ENCODE results near the gene MEA1. TPM values are rescaled to one million over a fixed set of nuclear protein-coding genes. Genes with fewer than 3 reads are reported as not detected.

Gene MEA1
- total and polyA plus RNA-seq, 10 of the 15 experiments (the other 5 are each of a cell fraction or from before 2014, with no cell fraction given): 59.1 to 148 (median 96.4) TPM

DNA sequence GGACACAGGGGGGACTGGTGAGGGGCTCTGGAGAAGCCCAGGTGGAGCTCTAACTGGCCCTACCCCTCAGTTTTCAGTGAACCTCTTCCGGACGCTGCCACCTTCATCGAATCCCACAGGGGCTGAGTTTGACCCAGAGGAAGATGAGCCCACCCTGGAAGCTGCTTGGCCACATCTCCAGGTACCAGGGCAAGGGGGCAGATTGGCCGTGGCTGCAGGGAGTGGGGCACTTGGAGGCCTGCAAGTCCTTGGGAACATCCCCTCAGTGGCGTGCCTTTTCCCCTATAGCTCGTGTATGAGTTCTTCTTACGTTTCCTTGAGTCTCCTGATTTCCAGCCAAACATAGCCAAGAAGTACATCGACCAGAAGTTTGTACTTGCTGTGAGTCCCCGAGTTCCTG is 6.6 kb downstream of the MEA1 start:
- intact Hi-C loops (cut with micrococcal nuclease; ENCODE audit: unreplicated experiment) (loop anchor here (5.0 kb wide), 1 partner anchor 105 kb away; no protein-coding TSS in a partner anchor), in situ Hi-C loops (cut with MboI) (no loop called here)
- H3K79me2 ChIP-seq (ENCODE audit: control insufficient read depth, insufficient read depth, low read length): no peaks in the 10 kb centered on the region
- TF ChIP-seq, protein P1, sequence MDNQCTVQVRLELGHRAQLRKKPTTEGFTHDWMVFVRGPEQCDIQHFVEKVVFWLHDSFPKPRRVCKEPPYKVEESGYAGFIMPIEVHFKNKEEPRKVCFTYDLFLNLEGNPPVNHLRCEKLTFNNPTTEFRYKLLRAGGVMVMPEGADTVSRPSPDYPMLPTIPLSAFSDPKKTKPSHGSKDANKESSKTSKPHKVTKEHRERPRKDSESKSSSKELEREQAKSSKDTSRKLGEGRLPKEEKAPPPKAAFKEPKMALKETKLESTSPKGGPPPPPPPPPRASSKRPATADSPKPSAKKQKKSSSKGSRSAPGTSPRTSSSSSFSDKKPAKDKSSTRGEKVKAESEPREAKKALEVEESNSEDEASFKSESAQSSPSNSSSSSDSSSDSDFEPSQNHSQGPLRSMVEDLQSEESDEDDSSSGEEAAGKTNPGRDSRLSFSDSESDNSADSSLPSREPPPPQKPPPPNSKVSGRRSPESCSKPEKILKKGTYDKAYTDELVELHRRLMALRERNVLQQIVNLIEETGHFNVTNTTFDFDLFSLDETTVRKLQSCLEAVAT (IDR thresholded peaks at IDR 0.05): no peak
- TF ChIP-seq SPI1 (IDR thresholded peaks at IDR 0.05; ENCODE audit: borderline replicate concordance, insufficient read depth, low read depth, low read length): no peak
- no peak for TF ChIP-seq CHD1 (IDR thresholded peaks at IDR 0.05; ENCODE audit: low read depth, low read length)
- TF ChIP-seq HDAC2 (IDR thresholded peaks at IDR 0.05): no peak
- TF ChIP-seq NRF1 (conservative IDR thresholded peaks at IDR 0.05; ENCODE audit: low read depth, low read length): no peak
- TF ChIP-seq ZBTB33 (IDR thresholded peaks at IDR 0.05): no peak
- no peak for TF ChIP-seq RB1 (IDR thresholded peaks at IDR 0.05; ENCODE audit: borderline replicate concordance)
- TF ChIP-seq TBL1XR1 (IDR thresholded peaks at IDR 0.05; ENCODE audit: low read depth, low read length): no peak
- no peak for TF ChIP-seq GABPA (IDR thresholded peaks at IDR 0.05; ENCODE audit: low read depth)
- BruUV-seq (replicated peaks): no TSS peak
- SMC1A ChIA-PET (ENCODE audit: uncharacterized antibody, unreplicated experiment): interaction anchor here (1.2 kb wide), 1 partner anchor 11 kb away, joined by 4 read pairs; no protein-coding TSS in a partner anchor
- CTCF ChIA-PET: no interaction called here
- peaks cover 24 to 27% of the 10 kb centered on the region in 2 experiments for H3K36me3 ChIP-seq (ENCODE audit: control insufficient read depth in 2 of 2, insufficient read depth in 2 of 2, low read length in 1 of 2)
- no peak for ATAC-seq
- no peak for FAIRE-seq
- POLR2A ChIA-PET: interaction anchor here (0.7 kb wide), 1 partner anchor 14 kb away, joined by 3 read pairs; no protein-coding TSS in a partner anchor
- no peaks in the 10 kb centered on the region for H4K20me1 ChIP-seq (ENCODE audit: control insufficient read depth, insufficient read depth)
- H3K9me3 ChIP-seq (replicated peaks; ENCODE audit: control insufficient read depth, insufficient read depth, low read length): no peaks in the 10 kb centered on the region
- H3K4me1 ChIP-seq (ENCODE audit: control insufficient read depth, insufficient read depth, low read length): no peaks in the 10 kb centered on the region
- RAD21 ChIA-PET (ENCODE audit: unreplicated experiment): interaction anchor here (1.0 to 1.9 kb wide), 2 partner anchors 28 to 42 kb away, joined by 3 to 4 read pairs; partner anchors contain the start of gene PEX6
- DNase-seq (ENCODE audit: low read depth, low spot score): no peak
- H3K9ac ChIP-seq (ENCODE audit: control insufficient read depth, insufficient read depth, low read length): no peak overlapping the region
- H2AFZ ChIP-seq (ENCODE audit: control insufficient read depth, low read depth, low read length): no peak overlapping the region
- H3K27me3 ChIP-seq (replicated peaks in 1 of 2; ENCODE audit: control insufficient read depth in 2 of 2, insufficient read depth in 2 of 2, low read length in 1 of 2): no peaks in the 10 kb centered on the region
- H3K4me3 ChIP-seq: no peak overlapping the region
- H3K4me2 ChIP-seq (ENCODE audit: control insufficient read depth, insufficient read depth): no peak overlapping the region
- no peak overlapping the region for H3K27ac ChIP-seq (ENCODE audit: control insufficient read depth, insufficient read depth)
- WGBS (ENCODE audit: insufficient coverage, insufficient replicate concordance, low lambda C conversion rate, missing lambda C conversion rate): 76% methylated on average over 9 of the region's 9 CpGs
